ENCODE data around the gene JAML.

JAML gene

GRCh38 chr11:118239509-118240205, 14.8 kb upstream of the JAML start:
- DNase-seq (ENCODE audit: low read depth, low spot score), result no peak

GRCh38 chr11:118238929-118239328, 14.1 kb upstream of the JAML start:
- DNase-seq (ENCODE audit: low read depth, low spot score), result peak; percentile 23

- DNase-seq (ENCODE audit: low read depth, low spot score), result no peak
These were observed 13.6 kb upstream of the JAML start for GRCh38 chr11:118238421-118238820.

GRCh38 chr11:118236170-118236569, 11.4 kb upstream of the JAML start:
- DNase-seq (ENCODE audit: low read depth, low spot score), result no peak

- DNase-seq (ENCODE audit: low read depth, low spot score), result no peak
These were observed 10.0 kb upstream of the JAML start for GRCh38 chr11:118234833-118235232.

- no peak for DNase-seq (ENCODE audit: low read depth, low spot score)
These were observed 9.0 kb upstream of the JAML start for GRCh38 chr11:118233850-118234249.

- DNase-seq (ENCODE audit: low read depth, low spot score), result peak; percentile 22
These were observed 8.6 kb upstream of the JAML start for GRCh38 chr11:118233377-118233776.

GRCh38 chr11:118232659-118233058, 7.8 kb upstream of the JAML start:
- DNase-seq (ENCODE audit: low read depth, low spot score), result no peak

GRCh38 chr11:118231461-118231860, 6.7 kb upstream of the JAML start:
- DNase-seq (ENCODE audit: low read depth, low spot score), result no peak

GRCh38 chr11:118230088-118230487, 5.3 kb upstream of the JAML start:
- DNase-seq (ENCODE audit: low read depth, low spot score), result no peak

- DNase-seq (ENCODE audit: low read depth, low spot score), result no peak
These were observed 4.5 kb upstream of the JAML start for GRCh38 chr11:118229274-118229847.

- no peak for DNase-seq (ENCODE audit: low read depth, low spot score)
These were observed 3.3 kb upstream of the JAML start for GRCh38 chr11:118227865-118228785.

- no peak for DNase-seq (ENCODE audit: low read depth, low spot score)
These were observed 2.0 kb upstream of the JAML start for GRCh38 chr11:118226781-118227180.

GRCh38 chr11:118226296-118226695, 1.5 kb upstream of the JAML start:
- DNase-seq (ENCODE audit: low read depth, low spot score), result no peak

- DNase-seq (ENCODE audit: low read depth, low spot score), result no peak
These were observed 819 bp downstream of the JAML start for GRCh38 chr11:118223992-118224391.

- no peak for DNase-seq (ENCODE audit: low read depth, low spot score)
These were observed 1.2 kb downstream of the JAML start for GRCh38 chr11:118223570-118223969.

- DNase-seq (ENCODE audit: low read depth, low spot score), result no peak
These were observed 2.4 kb downstream of the JAML start for GRCh38 chr11:118222437-118222836.

- DNase-seq (ENCODE audit: low read depth, low spot score), result no peak
These were observed 3.4 kb downstream of the JAML start for GRCh38 chr11:118221419-118221818.

GRCh38 chr11:118219732-118220131, 5.1 kb downstream of the JAML start:
- no peak for DNase-seq (ENCODE audit: low read depth, low spot score)

- DNase-seq (ENCODE audit: low read depth, low spot score), result no peak
These were observed 5.6 kb downstream of the JAML start for GRCh38 chr11:118219244-118219643.

GRCh38 chr11:118217575-118217974, 7.2 kb downstream of the JAML start:
- DNase-seq (ENCODE audit: low read depth, low spot score), result no peak

GRCh38 chr11:118216621-118217481, 8.0 kb downstream of the JAML start:
- no peak for DNase-seq (ENCODE audit: low read depth, low spot score)

All from ELF-1 (cell line).